ENCODE measurements around the gene ZNF275.

Gene ZNF275

DNA sequence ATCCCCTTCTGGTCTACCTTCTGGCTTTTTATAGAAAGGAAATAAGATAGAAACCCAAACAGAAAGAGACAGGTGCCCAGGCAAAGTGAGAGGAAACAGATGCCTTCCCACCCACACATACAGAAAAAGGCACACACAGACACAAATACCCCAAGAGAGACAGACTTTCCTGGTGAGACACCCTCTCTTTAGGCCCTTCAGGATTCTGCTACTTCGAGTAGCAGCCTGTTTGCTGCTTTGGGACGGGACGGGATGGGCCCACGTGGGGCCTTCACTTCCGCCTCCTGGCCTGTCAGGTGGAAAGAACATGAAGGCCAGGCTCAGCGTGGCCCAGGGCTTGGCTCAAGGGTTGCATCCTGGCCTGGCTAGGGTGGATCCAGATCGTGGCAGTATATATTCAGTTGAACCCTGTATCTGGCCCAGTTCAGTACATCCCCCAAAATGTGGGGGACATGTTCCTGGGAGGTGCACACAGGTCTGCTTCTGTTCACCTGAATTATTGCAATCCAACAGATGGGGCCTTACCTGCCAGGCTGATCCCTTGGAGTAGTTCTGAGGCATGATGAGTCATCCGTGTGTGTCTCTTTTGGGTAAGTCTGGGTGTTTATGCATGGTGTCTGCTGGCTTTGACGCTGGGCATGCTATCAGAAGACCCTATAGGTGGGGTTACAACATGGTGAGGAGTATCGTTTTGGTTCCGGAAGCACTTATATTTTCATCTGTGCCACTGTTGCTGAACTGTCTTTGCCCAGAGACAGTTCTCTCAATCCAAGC, 2.4 kb downstream of the ZNF275 start:
- ATAC-seq: no peak
- TF ChIP-seq, protein P1, sequence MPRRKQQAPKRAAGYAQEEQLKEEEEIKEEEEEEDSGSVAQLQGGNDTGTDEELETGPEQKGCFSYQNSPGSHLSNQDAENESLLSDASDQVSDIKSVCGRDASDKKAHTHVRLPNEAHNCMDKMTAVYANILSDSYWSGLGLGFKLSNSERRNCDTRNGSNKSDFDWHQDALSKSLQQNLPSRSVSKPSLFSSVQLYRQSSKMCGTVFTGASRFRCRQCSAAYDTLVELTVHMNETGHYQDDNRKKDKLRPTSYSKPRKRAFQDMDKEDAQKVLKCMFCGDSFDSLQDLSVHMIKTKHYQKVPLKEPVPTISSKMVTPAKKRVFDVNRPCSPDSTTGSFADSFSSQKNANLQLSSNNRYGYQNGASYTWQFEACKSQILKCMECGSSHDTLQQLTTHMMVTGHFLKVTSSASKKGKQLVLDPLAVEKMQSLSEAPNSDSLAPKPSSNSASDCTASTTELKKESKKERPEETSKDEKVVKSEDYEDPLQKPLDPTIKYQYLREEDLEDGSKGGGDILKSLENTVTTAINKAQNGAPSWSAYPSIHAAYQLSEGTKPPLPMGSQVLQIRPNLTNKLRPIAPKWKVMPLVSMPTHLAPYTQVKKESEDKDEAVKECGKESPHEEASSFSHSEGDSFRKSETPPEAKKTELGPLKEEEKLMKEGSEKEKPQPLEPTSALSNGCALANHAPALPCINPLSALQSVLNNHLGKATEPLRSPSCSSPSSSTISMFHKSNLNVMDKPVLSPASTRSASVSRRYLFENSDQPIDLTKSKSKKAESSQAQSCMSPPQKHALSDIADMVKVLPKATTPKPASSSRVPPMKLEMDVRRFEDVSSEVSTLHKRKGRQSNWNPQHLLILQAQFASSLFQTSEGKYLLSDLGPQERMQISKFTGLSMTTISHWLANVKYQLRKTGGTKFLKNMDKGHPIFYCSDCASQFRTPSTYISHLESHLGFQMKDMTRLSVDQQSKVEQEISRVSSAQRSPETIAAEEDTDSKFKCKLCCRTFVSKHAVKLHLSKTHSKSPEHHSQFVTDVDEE (CRISPR knock-in tag; IDR thresholded peaks at IDR 0.05): no peak
- no peak for TF ChIP-seq BACH2 (CRISPR knock-in tag; IDR thresholded peaks at IDR 0.05; ENCODE audit: borderline replicate concordance)
- TF ChIP-seq ZFP3 (CRISPR knock-in tag; IDR thresholded peaks at IDR 0.05): no peak
- TF ChIP-seq PPARA (CRISPR knock-in tag; IDR thresholded peaks at IDR 0.05; ENCODE audit: borderline replicate concordance): no peak
- no peak for TF ChIP-seq ISL1 (CRISPR knock-in tag; IDR thresholded peaks at IDR 0.05)
- no peak for TF ChIP-seq ESRRG (CRISPR knock-in tag; IDR thresholded peaks at IDR 0.05)
- no peak for TF ChIP-seq ARNTL (CRISPR knock-in tag; IDR thresholded peaks at IDR 0.05; ENCODE audit: borderline replicate concordance, low read depth)
- TF ChIP-seq, protein P2, sequence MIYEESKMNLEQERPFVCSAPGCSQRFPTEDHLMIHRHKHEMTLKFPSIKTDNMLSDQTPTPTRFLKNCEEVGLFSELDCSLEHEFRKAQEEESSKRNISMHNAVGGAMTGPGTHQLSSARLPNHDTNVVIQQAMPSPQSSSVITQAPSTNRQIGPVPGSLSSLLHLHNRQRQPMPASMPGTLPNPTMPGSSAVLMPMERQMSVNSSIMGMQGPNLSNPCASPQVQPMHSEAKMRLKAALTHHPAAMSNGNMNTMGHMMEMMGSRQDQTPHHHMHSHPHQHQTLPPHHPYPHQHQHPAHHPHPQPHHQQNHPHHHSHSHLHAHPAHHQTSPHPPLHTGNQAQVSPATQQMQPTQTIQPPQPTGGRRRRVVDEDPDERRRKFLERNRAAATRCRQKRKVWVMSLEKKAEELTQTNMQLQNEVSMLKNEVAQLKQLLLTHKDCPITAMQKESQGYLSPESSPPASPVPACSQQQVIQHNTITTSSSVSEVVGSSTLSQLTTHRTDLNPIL (CRISPR knock-in tag; IDR thresholded peaks at IDR 0.05; ENCODE audit: low read depth): no peak
- TF ChIP-seq RARB (CRISPR knock-in tag; IDR thresholded peaks at IDR 0.05): no peak
- TF ChIP-seq ZNF70 (CRISPR knock-in tag; IDR thresholded peaks at IDR 0.05): no peak
- no peak for TF ChIP-seq ZNF8 (CRISPR knock-in tag; IDR thresholded peaks at IDR 0.05)
- TF ChIP-seq ZFP30 (CRISPR knock-in tag; IDR thresholded peaks at IDR 0.05): no peak
- no peak for TF ChIP-seq ZC3H10 (CRISPR knock-in tag; IDR thresholded peaks at IDR 0.05)
- TF ChIP-seq SNAI2 (CRISPR knock-in tag; IDR thresholded peaks at IDR 0.05): no peak
- no peak for TF ChIP-seq OSR1 (CRISPR knock-in tag; IDR thresholded peaks at IDR 0.05)
- TF ChIP-seq, protein P3, sequence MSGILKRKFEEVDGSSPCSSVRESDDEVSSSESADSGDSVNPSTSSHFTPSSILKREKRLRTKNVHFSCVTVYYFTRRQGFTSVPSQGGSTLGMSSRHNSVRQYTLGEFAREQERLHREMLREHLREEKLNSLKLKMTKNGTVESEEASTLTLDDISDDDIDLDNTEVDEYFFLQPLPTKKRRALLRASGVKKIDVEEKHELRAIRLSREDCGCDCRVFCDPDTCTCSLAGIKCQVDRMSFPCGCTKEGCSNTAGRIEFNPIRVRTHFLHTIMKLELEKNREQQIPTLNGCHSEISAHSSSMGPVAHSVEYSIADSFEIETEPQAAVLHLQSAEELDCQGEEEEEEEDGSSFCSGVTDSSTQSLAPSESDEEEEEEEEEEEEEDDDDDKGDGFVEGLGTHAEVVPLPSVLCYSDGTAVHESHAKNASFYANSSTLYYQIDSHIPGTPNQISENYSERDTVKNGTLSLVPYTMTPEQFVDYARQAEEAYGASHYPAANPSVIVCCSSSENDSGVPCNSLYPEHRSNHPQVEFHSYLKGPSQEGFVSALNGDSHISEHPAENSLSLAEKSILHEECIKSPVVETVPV (CRISPR knock-in tag; IDR thresholded peaks at IDR 0.05): no peak

DNA sequence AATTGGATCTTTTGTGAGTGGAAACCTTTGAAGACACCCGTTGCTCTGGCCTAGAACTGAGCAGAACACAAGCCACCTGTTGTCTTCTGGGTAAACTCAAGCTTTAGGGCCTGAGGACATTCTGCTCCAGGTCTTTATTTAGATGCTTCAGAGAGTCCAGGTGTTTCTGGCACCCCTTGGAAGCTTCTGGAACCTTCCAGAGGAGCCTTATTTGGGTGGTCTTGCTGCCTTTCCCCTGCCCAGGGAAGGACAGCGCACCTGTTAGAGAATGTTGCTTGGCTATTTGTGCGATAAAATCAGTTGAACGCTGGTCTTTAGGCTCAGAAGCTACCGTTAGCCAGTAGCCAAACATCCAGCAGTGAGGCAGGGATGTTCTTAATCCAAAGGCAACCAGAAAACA, 3.0 kb downstream of the ZNF275 start:
- TF ChIP-seq, protein P4, sequence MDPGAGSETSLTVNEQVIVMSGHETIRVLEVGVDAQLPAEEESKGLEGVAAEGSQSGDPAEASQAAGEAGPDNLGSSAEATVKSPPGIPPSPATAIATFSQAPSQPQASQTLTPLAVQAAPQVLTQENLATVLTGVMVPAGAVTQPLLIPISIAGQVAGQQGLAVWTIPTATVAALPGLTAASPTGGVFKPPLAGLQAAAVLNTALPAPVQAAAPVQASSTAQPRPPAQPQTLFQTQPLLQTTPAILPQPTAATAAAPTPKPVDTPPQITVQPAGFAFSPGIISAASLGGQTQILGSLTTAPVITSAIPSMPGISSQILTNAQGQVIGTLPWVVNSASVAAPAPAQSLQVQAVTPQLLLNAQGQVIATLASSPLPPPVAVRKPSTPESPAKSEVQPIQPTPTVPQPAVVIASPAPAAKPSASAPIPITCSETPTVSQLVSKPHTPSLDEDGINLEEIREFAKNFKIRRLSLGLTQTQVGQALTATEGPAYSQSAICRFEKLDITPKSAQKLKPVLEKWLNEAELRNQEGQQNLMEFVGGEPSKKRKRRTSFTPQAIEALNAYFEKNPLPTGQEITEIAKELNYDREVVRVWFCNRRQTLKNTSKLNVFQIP (CRISPR knock-in tag; IDR thresholded peaks at IDR 0.05; ENCODE audit: borderline replicate concordance, low read depth): no peak
- TF ChIP-seq, protein P5, sequence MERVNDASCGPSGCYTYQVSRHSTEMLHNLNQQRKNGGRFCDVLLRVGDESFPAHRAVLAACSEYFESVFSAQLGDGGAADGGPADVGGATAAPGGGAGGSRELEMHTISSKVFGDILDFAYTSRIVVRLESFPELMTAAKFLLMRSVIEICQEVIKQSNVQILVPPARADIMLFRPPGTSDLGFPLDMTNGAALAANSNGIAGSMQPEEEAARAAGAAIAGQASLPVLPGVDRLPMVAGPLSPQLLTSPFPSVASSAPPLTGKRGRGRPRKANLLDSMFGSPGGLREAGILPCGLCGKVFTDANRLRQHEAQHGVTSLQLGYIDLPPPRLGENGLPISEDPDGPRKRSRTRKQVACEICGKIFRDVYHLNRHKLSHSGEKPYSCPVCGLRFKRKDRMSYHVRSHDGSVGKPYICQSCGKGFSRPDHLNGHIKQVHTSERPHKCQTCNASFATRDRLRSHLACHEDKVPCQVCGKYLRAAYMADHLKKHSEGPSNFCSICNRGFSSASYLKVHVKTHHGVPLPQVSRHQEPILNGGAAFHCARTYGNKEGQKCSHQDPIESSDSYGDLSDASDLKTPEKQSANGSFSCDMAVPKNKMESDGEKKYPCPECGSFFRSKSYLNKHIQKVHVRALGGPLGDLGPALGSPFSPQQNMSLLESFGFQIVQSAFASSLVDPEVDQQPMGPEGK (CRISPR knock-in tag; IDR thresholded peaks at IDR 0.05; ENCODE audit: borderline replicate concordance): no peak
- TF ChIP-seq ZC3H10 (CRISPR knock-in tag; IDR thresholded peaks at IDR 0.05) (no peak), ZNF565 (CRISPR knock-in tag; conservative IDR thresholded peaks at IDR 0.05; ENCODE audit: low read depth) (no peak), ZNF8 (CRISPR knock-in tag; IDR thresholded peaks at IDR 0.05) (no peak), BACH2 (CRISPR knock-in tag; IDR thresholded peaks at IDR 0.05; ENCODE audit: borderline replicate concordance) (no peak), PPARA (CRISPR knock-in tag; IDR thresholded peaks at IDR 0.05; ENCODE audit: borderline replicate concordance) (no peak), CSDC2 (CRISPR knock-in tag; IDR thresholded peaks at IDR 0.05) (no peak), ZFP3 (CRISPR knock-in tag; IDR thresholded peaks at IDR 0.05) (no peak), TCF4 (CRISPR knock-in tag; IDR thresholded peaks at IDR 0.05; ENCODE audit: borderline replicate concordance) (no peak), ZNF70 (CRISPR knock-in tag; IDR thresholded peaks at IDR 0.05) (no peak), RARB (CRISPR knock-in tag; IDR thresholded peaks at IDR 0.05) (no peak), SNAI2 (CRISPR knock-in tag; IDR thresholded peaks at IDR 0.05) (no peak), ZFP30 (CRISPR knock-in tag; IDR thresholded peaks at IDR 0.05) (no peak), ESRRG (CRISPR knock-in tag; IDR thresholded peaks at IDR 0.05) (no peak), ISL1 (CRISPR knock-in tag; IDR thresholded peaks at IDR 0.05) (no peak), OSR1 (CRISPR knock-in tag; IDR thresholded peaks at IDR 0.05) (no peak), TOX (CRISPR knock-in tag; IDR thresholded peaks at IDR 0.05; ENCODE audit: borderline replicate concordance) (no peak)
- TF ChIP-seq, protein P1 (CRISPR knock-in tag; IDR thresholded peaks at IDR 0.05): no peak
- TF ChIP-seq, protein P3 (CRISPR knock-in tag; IDR thresholded peaks at IDR 0.05): no peak
- ATAC-seq: no peak
